Left ventricle myocardium inferior (tissue), 1 donor: ENCODE measurements around the gene GALK1. TPM values are rescaled to one million over a fixed set of nuclear protein-coding genes. Genes with fewer than 3 reads are reported as not detected.

Experiments
- DNase-seq: peaks from one replicate; pipeline ENCODE4 v3.0.0-alpha.2; 2020
- H3K27ac ChIP-seq: fragments of 200-600 bp; replicated peaks from 2 replicates; pipeline ENCODE4 v1.8.0; 2021
- H3K27me3 ChIP-seq: fragments of 200-600 bp; 2 replicates; pipeline ENCODE4 v1.8.0; 2021; ENCODE audit warnings: low read depth
- H3K36me3 ChIP-seq: fragments of 200-600 bp; 2 replicates; pipeline ENCODE4 v1.8.0; 2021
- H3K4me1 ChIP-seq: fragments of 200-600 bp; 2 replicates; pipeline ENCODE4 v1.8.0; 2021
- H3K4me3 ChIP-seq: fragments of 200-600 bp; 2 replicates; pipeline ENCODE4 v1.8.0; 2021; ENCODE audit warnings: mild to moderate bottlenecking, moderate library complexity
- H3K9me3 ChIP-seq: fragments of 200-600 bp; replicated peaks from 2 replicates; pipeline ENCODE4 v1.8.0; 2021
- CTCF ChIP-seq: fragments of 200-600 bp; IDR thresholded peaks from 2 replicates; pipeline ENCODE4 v1.8.0; 2021; ENCODE audit warnings: antibody characterized with exemption, mild to moderate bottlenecking, borderline replicate concordance
- intact Hi-C: fragments of 100-400 bp; cut with micrococcal nuclease; formaldehyde crosslinking; loops from one replicate; pipeline ENCODE4 v1.11.0; 2022
- total RNA-seq: library from RNA; stranded (reverse); fragmentation: NEBNext Ultra II Directional; extraction: Animal tissue kit (Norgen Biotek cat#: 25700); gene quantifications from one replicate; pipeline ENCODE4 v1.2.1, GENCODE V29; 2021
- donor health status: DM: no; HTN: yes; CAD: no; lungs with severe emphysema.

The GALK1 gene
- total RNA-seq, 1 donor from 2014 or later = 19.1 TPM

- no peak for DNase-seq
- no peaks in the 10 kb centered on the region for H3K27me3 ChIP-seq
- H3K36me3 ChIP-seq = peaks cover 25% of the 10 kb centered on the region
- no peak overlapping the region for H3K27ac ChIP-seq
- intact Hi-C loops = no loop called here
- H3K4me1 ChIP-seq = peaks cover 20% of the 10 kb centered on the region
- H3K9me3 ChIP-seq = no peaks in the 10 kb centered on the region
- H3K4me3 ChIP-seq = no peak overlapping the region
- TF ChIP-seq CTCF = no peak
Measured at GRCh38 chr17:75755205-75755901, 9.6 kb downstream of the GALK1 start.

GRCh38 chr17:75754378-75755204, 10.4 kb downstream of the GALK1 start:
- no peak for DNase-seq
- TF ChIP-seq CTCF = no peak
- Histone ChIP-seq H3K36me3 (peaks cover 25% of the 10 kb centered on the region), H3K4me3 (peak overlapping the region; percentile 63), H3K9me3 (no peaks in the 10 kb centered on the region), H3K4me1 (peaks cover 24% of the 10 kb centered on the region), H3K27ac (no peak overlapping the region), H3K27me3 (no peaks in the 10 kb centered on the region)
- intact Hi-C loops = loop anchor here (5.0 kb wide), 1 partner anchor 122 kb away; the partner anchor contains the start of gene SMIM5

- no peaks in the 10 kb centered on the region for H3K27me3 ChIP-seq
- peaks cover 22% of the 10 kb centered on the region for H3K36me3 ChIP-seq
- DNase-seq = peak; percentile 78
- H3K9me3 ChIP-seq = no peaks in the 10 kb centered on the region
- intact Hi-C loops = loop anchor here (5.0 kb wide), 1 partner anchor 121 kb away; the partner anchor contains the start of gene SMIM5
- peak; percentile 73 for TF ChIP-seq CTCF
- H3K27ac ChIP-seq = peak overlapping the region; percentile 40
- peaks cover 26% of the 10 kb centered on the region for H3K4me1 ChIP-seq
- peak overlapping the region; percentile 63 for H3K4me3 ChIP-seq
Measured at GRCh38 chr17:75753514-75754377, 11.2 kb downstream of the GALK1 start.

GRCh38 chr17:75752802-75753513, 12.0 kb downstream of the GALK1 start:
- Histone ChIP-seq H3K4me3 (peak overlapping the region; percentile 63), H3K36me3 (peaks cover 14% of the 10 kb centered on the region)

More at GRCh38 chr17:75752802-75753513, 12.0 kb downstream of the GALK1 start:
- no peaks in the 10 kb centered on the region for H3K9me3 ChIP-seq
- TF ChIP-seq CTCF = no peak
- H3K27ac ChIP-seq = no peak overlapping the region
- DNase-seq = no peak
- peaks cover 26% of the 10 kb centered on the region for H3K4me1 ChIP-seq
- H3K27me3 ChIP-seq = no peaks in the 10 kb centered on the region
- intact Hi-C loops = loop anchor here (5.0 kb wide), 1 partner anchor 121 kb away; the partner anchor contains the start of gene SMIM5
